GM18867 (cell line): ENCODE measurements around the gene CACNG6.

ENCODE experiments used
- ATAC-seq: cut with Tn5 transposase; IDR thresholded peaks from one replicate; pipeline ENCODE4 v1.9.1; 2021; ENCODE audit warnings: mild to moderate bottlenecking, moderate library complexity; ENCODE audit not compliant: unreplicated experiment

The CACNG6 gene

GRCh38 chr19:53966931-53967330 lies 24.5 kb upstream of the CACNG6 start:
- no peak for ATAC-seq

- ATAC-seq: no peak
Measured at GRCh38 chr19:53969366-53969765, 22.1 kb upstream of the CACNG6 start.

- no peak for ATAC-seq
Measured at GRCh38 chr19:53971673-53972072, 19.8 kb upstream of the CACNG6 start.

GRCh38 chr19:53977429-53977990 lies 13.9 kb upstream of the CACNG6 start:
- ATAC-seq: no peak

GRCh38 chr19:53977991-53978731 lies 13.3 kb upstream of the CACNG6 start:
- no peak for ATAC-seq

- no peak for ATAC-seq
Measured at GRCh38 chr19:53978975-53979801, 12.2 kb upstream of the CACNG6 start.

- no peak for ATAC-seq
Measured at GRCh38 chr19:53980539-53981375, 10.7 kb upstream of the CACNG6 start.

- ATAC-seq: no peak
Measured at GRCh38 chr19:53981376-53981951, 10.0 kb upstream of the CACNG6 start.

- no peak for ATAC-seq
Measured at GRCh38 chr19:53982001-53982451, 9.4 kb upstream of the CACNG6 start.

- ATAC-seq: no peak
Measured at GRCh38 chr19:53982611-53983010, 8.8 kb upstream of the CACNG6 start.

- ATAC-seq: no peak
Measured at GRCh38 chr19:53983457-53984289, 7.8 kb upstream of the CACNG6 start.

- ATAC-seq: no peak
Measured at GRCh38 chr19:53985863-53986262, 5.6 kb upstream of the CACNG6 start.

- no peak for ATAC-seq
Measured at GRCh38 chr19:53988981-53989380, 2.5 kb upstream of the CACNG6 start.

GRCh38 chr19:53989600-53990533 lies 1.6 kb upstream of the CACNG6 start:
- no peak for ATAC-seq

GRCh38 chr19:53992211-53992610 lies 774 bp downstream of the CACNG6 start:
- no peak for ATAC-seq

GRCh38 chr19:53992815-53993214 lies 1.4 kb downstream of the CACNG6 start:
- no peak for ATAC-seq

GRCh38 chr19:53993448-53993847 lies 2.0 kb downstream of the CACNG6 start:
- ATAC-seq: no peak

GRCh38 chr19:53994811-53995210 lies 3.4 kb downstream of the CACNG6 start:
- ATAC-seq: no peak

- ATAC-seq: no peak
Measured at GRCh38 chr19:53998223-53998622, 6.8 kb downstream of the CACNG6 start.
